HG03432 (cell line): ENCODE measurements around the gene CEP170B.
"Not testable (repeated sequence)": the region's sequence is repeated elsewhere in the genome, so short reads cannot be mapped to it uniquely, and the experiment has no call there.

Source experiments
- ATAC-seq: cut with Tn5 transposase; IDR thresholded peaks from one replicate; pipeline ENCODE4 v1.9.1; 2021; ENCODE audit warnings: mild to moderate bottlenecking, moderate library complexity; ENCODE audit not compliant: unreplicated experiment

CEP170B gene

GRCh38 chr14:104843442-104844305 lies 21.4 kb upstream of the CEP170B start:
- no peak for ATAC-seq

- no peak for ATAC-seq
These were observed 20.6 kb upstream of the CEP170B start for GRCh38 chr14:104844306-104845032.

- ATAC-seq: no peak
These were observed 19.9 kb upstream of the CEP170B start for GRCh38 chr14:104845033-104845666.

GRCh38 chr14:104845834-104846441 lies 19.1 kb upstream of the CEP170B start:
- ATAC-seq: no peak

- no peak for ATAC-seq
These were observed 12.8 kb upstream of the CEP170B start for GRCh38 chr14:104852280-104852663.

GRCh38 chr14:104855532-104856090 lies 9.5 kb upstream of the CEP170B start:
- ATAC-seq: no peak

- no peak for ATAC-seq
These were observed 8.8 kb upstream of the CEP170B start for GRCh38 chr14:104856157-104856868.

DNA sequence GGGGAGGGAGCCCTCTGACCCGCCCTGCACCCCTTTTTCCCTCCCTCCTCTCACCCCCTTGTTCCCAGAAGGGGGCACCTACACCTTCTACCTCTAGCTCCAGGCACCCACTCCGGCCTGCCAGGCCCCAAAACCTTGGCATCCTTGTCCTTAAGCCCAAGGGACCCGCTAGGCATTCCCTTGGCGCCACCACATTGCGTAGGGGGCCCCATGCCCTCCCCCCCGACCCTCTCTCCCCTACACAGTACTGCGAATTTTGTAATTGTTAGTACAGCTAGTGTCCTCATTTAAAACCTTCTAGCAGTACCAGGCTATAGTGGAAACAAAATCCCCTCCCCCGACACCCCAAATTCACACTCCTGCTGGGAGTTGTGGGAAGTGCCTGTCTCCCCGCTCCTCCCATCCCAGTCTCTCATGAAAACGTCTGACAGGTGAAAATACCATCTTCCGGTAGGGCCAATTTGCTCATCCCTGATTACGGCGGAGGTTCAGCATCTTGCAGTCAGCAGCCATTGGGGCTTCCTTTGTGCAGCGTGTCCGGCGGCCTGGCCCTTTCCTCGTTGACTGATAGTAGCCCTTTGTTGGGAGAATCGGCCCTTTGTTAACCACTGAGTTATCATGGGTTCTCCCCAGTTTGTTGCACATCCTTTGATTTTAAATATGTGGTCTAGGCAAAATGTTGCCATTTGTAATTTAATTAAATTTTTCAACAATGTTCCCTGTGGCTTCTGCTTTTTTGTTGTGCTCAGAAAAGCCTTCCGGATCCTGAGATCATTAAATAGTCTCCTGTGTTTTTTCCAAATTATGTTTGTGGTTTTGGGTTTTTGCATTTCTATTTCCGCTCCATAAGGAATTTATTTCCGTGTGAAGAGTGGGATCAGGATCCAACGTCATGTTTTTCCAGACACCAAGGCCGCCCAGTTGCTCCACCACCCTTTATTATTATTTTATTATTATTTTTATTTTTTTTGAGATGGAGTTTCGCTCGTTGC lies 7.9 kb upstream of the CEP170B start:
- no peak for ATAC-seq

DNA sequence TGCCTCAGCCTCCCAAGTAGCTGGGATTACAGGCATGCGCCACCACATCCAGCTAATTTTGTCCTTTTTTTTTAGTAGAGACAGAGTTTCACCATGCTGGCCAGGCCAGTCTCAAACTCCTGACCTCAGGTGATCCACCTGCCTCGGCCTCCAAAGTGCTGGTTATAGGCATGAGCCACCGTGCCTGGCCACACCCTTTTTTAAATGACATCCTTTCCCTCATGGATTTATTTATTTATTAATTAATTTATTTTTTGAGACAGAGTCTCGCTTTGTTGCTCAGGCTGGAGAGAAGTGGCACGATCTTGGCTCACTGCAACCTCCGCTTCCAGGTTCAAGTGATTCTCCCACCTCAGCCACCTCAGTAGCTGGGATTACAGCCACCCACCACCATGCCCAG lies 7.1 kb upstream of the CEP170B start:
- ATAC-seq: not testable (repeated sequence)

DNA sequence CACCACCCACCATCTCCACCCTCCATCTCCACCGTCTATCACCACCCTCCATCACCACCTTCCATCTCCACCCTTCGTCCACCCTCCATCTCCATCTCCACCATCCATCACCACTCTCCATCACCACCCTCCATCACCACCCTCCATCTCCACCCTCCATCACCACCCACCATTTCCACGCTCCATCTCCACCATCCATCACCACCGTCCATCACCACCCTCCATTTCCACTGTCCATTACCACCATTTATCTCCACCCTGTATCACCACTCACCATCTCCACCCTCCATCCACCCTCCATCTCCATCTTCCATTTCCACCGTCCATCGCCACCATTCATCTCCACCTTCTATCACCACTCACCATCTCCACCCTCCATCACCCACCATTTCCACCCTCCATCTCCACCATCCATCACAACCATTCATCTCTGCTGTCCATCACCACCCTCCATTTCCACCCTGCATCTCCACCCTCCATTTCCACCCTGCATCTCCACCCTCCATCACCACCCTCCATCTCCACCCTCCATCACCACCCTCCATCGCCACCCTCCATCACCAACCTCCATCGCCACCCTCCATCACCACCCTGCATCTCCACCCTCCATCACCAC lies 6.1 kb upstream of the CEP170B start:
- ATAC-seq: no peak

GRCh38 chr14:104859900-104860299 lies 5.2 kb upstream of the CEP170B start:
- ATAC-seq: no peak

DNA sequence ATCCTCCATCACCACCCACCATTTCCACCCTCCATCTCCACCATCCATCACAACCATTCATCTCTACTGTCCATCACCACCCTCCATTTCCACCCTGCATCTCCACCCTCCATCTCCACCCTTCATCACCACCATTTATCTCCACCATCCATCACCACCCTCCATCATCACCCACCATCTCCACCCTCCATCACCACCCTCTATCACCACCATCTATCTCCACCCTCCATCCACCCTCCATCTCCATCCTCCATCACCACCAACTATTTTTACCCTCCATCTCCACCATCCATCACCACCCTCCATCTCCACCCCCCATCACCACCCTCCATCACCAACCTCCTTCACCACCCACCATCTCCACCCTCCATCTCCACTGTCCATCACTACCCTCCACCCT lies 4.7 kb upstream of the CEP170B start:
- no peak for ATAC-seq

DNA sequence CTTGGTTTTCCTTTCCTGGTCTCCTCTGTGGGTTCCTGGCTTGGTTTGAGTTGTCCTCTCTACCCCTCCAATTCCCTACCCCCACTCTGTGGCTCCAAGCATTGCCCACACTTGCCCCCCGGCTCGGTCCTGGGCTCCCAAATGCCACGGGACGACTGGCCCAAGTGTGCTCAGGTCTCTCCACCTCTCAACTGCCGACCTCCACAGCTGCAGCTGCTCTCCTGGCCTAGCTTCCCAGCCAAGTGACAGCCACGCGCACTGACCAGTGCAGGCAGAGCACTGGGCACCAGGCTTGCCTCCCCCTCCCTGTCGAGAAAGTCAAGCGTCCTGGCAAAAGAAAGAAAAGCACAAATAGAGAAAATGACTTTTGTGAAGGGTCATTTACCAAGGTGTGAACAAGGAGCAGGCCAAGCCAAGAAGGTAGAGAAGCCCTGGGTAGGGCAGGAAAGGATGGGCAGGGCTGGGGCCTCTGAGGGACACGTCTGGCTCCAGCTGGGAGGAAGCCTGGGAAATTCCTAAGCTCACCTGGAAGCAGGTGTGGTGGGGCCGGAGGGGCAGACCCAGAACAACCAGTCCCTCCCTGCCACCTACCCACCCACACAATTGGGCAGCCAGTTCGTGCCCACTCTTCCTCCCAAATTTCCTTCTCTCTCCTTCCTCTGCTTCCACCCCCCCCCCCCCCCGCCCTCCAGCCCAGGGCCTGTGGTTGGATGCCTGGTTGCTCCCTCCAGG lies 1.8 kb upstream of the CEP170B start:
- no peak for ATAC-seq

GRCh38 chr14:104863923-104864266 lies 1.2 kb upstream of the CEP170B start:
- no peak for ATAC-seq

- ATAC-seq: no peak
These were observed 594 bp upstream of the CEP170B start for GRCh38 chr14:104864267-104865080.

- no peak for ATAC-seq
These were observed 768 bp downstream of the CEP170B start for GRCh38 chr14:104865631-104866441.
